ENCODE measurements around the gene GCGR.

The GCGR gene

DNA sequence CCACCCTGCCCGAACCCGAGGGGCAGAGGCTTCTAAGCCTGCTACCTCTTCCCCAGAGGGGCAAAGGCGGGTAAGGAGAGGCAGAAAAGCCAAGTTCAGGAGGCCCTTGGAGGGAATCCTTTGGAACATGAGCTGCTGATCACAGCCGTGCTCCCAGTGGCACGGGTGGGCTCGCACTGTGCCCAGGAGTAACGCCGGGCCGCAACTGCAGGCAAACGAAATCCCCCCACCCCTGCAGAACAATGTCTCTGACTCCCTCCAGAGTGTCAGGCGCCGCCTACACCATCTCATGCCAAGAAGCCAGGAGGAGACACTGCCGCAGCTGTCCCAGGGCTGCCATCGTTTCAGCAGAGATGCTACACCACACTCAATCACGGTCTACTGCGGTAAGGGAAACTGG, 47.5 kb downstream of the GCGR start:
- Mint-ChIP-seq H3K27me3 (no peaks in the 10 kb centered on the region), H3K27ac (ENCODE audit: low read depth) (peak overlapping the region; percentile 13), H3K9me3 (no peaks in the 10 kb centered on the region), H3K4me3 (no peak overlapping the region), H3K4me1 (peaks cover 4% of the 10 kb centered on the region), H3K36me3 (ENCODE audit: insufficient read depth) (peaks cover 56% of the 10 kb centered on the region)
- DNase-seq (ENCODE audit: low spot score in 2 of 2) = no peak
- no peak for ATAC-seq (replicated peaks; ENCODE audit: extremely low read depth, poor library complexity, severe bottlenecking)

DNA sequence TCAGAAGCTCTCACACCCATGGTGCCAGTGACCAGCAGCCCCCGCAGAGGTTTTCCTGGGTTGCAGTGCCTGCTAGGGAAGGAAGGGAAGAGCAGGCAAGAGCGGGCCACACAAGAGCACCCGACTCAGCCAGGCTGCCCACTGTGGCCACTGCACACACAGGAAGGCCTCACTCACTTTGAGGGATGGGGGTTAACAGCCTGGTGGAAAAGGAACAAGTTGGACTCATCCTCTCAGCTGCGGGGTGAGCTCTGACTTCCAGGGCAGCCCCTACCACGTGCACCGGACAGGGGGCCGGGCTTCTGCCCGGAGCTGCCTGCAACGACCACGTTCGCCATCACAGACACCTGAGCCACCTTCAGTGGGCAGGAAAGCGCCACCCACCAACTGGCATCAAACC, 48.3 kb downstream of the GCGR start:
- no peak overlapping the region for H3K4me3 Mint-ChIP-seq
- H3K27me3 Mint-ChIP-seq = no peaks in the 10 kb centered on the region
- ATAC-seq (replicated peaks; ENCODE audit: extremely low read depth, poor library complexity, severe bottlenecking) (no peak), DNase-seq (ENCODE audit: low spot score in 2 of 2) (no peak)
- H3K27ac Mint-ChIP-seq (ENCODE audit: low read depth) = no peak overlapping the region
- H3K4me1 Mint-ChIP-seq = peaks cover 4% of the 10 kb centered on the region
- peaks cover 56% of the 10 kb centered on the region for H3K36me3 Mint-ChIP-seq (ENCODE audit: insufficient read depth)
- H3K9me3 Mint-ChIP-seq = no peaks in the 10 kb centered on the region

DNA sequence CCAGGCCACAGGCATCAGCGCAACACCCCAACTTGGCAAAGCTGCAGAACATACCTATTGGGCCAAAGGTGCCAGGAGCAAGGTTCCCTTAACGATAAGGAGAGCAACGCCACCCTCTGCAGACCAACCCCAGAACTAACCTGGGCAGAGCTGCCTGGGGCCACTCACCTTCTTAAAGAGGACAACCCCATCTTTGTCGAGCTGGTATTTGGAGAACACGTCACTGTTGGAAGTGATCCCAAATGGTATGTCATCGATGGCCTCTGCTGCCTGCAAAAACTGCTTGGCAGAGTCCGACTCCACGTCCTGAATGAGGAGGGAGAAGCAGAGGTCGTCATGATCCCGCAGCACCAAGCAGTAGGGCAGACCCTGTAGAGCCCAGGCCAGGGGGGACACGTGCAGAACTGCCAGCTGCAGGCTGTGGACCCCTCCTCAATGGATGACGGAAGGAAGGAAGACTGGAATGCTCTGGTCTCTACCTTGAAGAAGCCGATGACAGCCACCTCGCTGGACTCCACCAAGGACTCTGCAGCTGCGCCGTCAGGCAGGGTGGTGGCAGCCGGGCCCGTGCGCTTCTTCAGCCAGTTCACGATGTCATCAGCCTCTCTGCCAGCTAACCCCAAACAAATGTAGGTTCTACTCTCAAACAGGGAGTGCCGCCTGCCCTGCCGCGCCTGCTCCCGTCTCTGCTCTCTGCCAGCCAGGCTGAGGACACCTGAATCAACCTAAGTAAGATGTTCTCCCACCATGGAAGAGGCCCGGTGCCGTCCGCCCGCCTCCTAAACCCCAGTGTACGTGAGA, 51.2 kb downstream of the GCGR start:
- ATAC-seq (replicated peaks; ENCODE audit: extremely low read depth, poor library complexity, severe bottlenecking) = no peak
- Mint-ChIP-seq H3K9me3 (no peaks in the 10 kb centered on the region), H3K36me3 (ENCODE audit: insufficient read depth) (peaks cover 54% of the 10 kb centered on the region), H3K4me3 (no peak overlapping the region), H3K4me1 (peaks cover 12% of the 10 kb centered on the region), H3K27me3 (no peaks in the 10 kb centered on the region), H3K27ac (ENCODE audit: low read depth) (no peak overlapping the region)
- no peak for DNase-seq (ENCODE audit: low spot score in 2 of 2)

DNA sequence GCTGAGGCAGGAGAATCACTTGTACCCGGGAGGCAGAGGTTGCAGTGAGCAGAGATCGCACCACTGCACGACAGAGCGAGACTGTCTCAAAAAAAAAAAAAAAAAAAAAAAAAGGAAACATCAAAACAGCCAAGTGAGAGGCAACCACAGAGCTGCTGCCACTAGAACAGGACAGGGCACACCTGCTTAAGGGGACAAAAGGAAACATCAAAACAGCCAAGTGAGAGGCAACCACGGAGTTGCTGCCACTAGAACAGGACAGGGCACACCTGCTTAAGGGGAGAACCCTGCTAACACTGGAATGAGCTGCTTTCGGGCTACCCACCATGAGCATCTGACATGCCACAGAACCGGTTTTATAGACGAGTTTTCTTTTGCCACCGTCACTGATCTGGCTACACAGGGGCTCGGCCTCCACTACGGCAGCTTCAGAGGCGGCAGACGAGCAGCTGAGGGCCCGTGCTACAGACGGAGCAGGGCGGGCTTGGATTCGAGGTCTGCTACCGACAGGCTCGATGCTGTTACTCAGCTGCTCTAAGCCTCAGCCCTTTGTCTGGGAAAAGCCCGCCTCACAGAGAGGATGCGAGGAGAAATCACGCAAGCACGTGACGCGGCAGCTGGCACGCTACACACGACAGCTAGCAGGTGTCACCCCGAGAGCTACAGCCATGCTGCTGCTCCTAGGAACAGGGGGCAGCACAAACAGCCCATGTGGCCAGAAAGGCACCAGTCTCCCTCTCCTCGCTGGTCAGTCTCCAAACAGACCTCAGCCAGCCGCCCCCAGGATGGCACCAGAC, 54.4 kb downstream of the GCGR start:
- H3K27ac Mint-ChIP-seq (ENCODE audit: low read depth) = peak overlapping the region; percentile 93
- no peaks in the 10 kb centered on the region for H3K27me3 Mint-ChIP-seq
- no peak for DNase-seq (ENCODE audit: low spot score in 2 of 2)
- H3K36me3 Mint-ChIP-seq (ENCODE audit: insufficient read depth) = peaks cover 48% of the 10 kb centered on the region
- H3K4me3 Mint-ChIP-seq = no peak overlapping the region
- H3K9me3 Mint-ChIP-seq = no peaks in the 10 kb centered on the region
- H3K4me1 Mint-ChIP-seq = peaks cover 27% of the 10 kb centered on the region
- ATAC-seq (replicated peaks; ENCODE audit: extremely low read depth, poor library complexity, severe bottlenecking) = no peak

DNA sequence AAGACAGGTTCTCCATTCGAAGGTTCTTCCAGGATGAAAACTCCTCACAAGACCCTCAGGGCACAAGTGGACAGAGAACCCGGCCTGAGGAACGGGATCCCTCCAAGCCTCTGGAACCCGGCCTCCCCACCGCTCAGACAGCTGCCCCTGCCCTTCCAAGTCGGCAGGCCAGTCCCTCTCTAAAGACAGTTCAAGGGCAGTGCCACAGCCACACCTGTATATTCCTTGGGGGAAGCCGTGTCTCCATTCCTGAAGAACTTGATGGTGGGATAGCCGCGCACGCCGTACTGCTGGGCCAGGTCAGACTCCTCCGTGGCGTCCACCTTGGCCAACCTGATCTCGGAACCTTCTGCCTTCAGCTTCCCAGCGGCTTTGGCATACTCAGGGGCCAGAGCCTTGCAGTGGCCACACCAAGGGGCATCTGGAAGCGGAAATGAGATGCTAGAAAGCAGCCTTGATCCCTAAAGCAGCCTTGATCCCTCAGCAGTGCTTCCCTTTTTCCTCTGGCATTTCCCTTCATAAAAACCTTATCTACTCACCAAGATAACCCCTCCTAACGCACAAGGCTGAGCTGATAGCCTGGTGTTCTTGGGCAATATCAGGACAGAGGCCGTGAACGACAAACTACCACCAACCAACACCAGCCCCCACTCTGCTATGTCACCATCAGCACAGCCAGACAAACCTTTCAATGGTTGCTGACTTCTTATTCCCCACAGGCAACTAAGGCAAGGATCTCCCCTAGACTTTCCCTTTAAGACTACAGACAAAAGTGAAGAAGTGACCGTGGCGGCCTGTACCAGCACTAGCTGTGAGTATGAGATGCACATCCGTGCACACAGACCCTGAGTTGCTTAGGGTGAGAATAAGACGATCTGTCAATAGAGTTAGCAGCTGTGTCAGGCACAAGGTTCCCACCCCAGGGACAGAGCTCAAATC, 55.3 kb downstream of the GCGR start:
- no peak for ATAC-seq (replicated peaks; ENCODE audit: extremely low read depth, poor library complexity, severe bottlenecking)
- Mint-ChIP-seq H3K36me3 (ENCODE audit: insufficient read depth) (peaks cover 46% of the 10 kb centered on the region), H3K27me3 (no peaks in the 10 kb centered on the region), H3K27ac (ENCODE audit: low read depth) (peak overlapping the region; percentile 93), H3K9me3 (no peaks in the 10 kb centered on the region), H3K4me3 (peak overlapping the region; percentile 87), H3K4me1 (peaks cover 23% of the 10 kb centered on the region)
- no peak for DNase-seq (ENCODE audit: low spot score in 2 of 2)

DNA sequence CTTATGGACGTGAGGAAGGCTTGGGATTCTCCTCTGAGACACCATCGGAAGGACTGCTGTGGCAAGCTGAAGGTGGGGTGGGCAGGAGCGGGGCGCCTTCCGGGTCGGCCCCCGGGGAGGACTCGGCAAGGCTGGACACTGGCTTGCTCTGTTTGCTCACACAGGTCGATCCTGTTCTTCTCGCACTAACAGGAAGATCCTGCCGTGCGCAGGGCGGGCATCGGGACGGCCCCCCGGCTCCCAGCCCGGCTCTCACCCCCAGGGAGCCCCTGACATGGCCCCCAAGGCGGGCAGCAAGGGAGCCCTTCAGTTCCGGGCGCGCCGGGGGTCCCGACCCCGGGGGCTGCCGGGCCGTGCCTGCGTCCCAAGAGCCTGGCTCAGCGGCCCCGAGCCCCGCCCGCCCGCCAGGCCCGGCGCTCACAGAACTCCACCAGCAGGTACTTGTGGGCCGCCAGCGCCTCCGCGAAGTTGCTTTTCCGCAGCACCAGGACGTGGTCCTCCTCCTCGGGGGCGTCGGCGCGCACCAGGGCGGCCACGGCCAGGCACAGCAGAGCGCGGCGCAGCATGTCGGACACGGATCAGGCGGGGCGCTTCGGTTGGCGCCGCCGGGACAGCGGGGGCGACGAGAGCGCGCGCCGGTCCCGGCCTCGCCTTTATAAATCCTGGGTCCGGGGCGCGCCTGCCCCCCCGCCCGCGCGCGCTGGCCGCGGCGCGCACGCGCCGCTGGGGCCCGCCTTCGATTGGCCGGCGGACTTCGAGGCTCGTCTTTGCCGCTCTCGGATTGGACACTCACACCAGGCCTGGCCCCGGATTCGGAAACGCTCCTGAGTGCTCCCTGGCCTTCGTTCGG, 56.2 kb downstream of the GCGR start, which contains the start of gene P4HB:
P4HB (minus strand) TSS at position 630 of the 850 bp plus-strand sequence; CDS start at position 566, 64 bp downstream.
- DNase-seq (ENCODE audit: low spot score in 2 of 2) (no peak), ATAC-seq (replicated peaks; ENCODE audit: extremely low read depth, poor library complexity, severe bottlenecking) (peak; percentile 20)
- peaks cover 23% of the 10 kb centered on the region for H3K4me1 Mint-ChIP-seq
- no peaks in the 10 kb centered on the region for H3K9me3 Mint-ChIP-seq
- peaks cover 46% of the 10 kb centered on the region for H3K36me3 Mint-ChIP-seq (ENCODE audit: insufficient read depth)
- peak within 1 kb of the TSS; percentile 87 for H3K4me3 Mint-ChIP-seq
- no peaks in the 10 kb centered on the region for H3K27me3 Mint-ChIP-seq
- peak within 1 kb of the TSS; percentile 93 for H3K27ac Mint-ChIP-seq (ENCODE audit: low read depth)

DNA sequence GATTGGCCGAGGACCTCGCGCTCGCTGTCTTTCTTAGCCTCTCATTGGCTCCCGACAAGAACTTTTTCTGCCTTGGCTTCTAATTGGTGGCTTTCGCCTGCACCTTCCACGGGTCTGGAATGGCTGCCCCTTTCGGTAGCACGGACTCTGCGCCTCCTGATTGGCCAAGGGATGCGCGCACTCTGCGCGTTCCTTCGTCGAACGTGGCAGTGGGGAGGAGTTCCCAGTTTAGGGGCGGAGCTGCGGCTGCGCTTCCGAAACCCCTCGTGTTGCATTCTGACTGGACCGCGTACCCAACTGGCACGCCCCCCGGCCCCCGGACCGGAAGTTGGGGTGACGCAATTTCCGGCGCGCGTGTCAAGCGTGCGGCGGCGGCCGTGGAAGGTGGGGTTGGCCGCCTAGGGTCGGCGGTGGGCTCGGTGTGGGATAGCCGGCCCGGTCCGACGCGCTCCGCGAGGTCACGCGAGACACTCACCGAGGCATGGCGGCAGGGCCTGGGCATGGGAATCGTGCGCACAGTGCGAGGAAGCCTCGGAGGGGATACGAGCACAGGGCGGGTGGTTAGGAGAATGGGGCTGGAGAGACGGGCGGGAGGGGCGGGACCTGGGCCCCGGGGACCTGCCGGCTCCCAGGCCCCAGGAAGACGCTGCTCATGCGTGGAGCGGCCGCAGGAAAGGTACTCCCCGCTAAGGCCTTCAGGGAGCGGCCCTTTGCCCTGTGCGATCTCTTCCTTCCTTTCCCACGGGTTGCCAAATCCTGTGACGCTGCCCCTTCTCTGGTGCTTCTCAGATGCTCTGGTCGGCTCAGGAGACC, 57.0 kb downstream of the GCGR start:
- no peaks in the 10 kb centered on the region for H3K9me3 Mint-ChIP-seq
- peaks cover 23% of the 10 kb centered on the region for H3K4me1 Mint-ChIP-seq

DNA sequence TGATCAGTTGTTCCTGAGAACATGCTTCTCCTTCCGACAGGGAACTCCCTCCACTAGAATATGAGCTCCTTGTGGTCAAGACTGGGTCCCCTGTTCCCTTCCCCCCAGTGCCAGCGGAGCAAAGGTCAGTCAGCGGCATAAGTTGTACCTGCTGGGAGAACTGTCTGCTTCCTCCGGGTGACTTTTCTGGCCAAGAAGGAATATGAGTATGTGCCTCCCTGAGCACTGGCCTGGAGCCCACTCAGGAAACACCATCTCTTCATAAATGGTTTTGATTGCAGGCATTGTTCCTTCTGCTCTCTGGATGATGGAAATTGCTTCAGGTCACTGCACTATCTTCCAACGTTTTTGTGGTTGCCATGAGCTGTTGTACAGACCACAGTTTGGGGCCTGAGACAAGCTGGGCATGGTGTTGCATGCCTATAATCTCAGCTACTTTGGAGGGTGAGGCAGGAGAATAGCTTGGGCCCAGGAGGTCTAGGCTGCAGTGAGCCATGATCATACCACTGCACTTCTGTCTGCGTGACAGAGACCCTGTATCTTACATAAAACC, 59.2 kb downstream of the GCGR start:
- no peak for ATAC-seq (replicated peaks; ENCODE audit: extremely low read depth, poor library complexity, severe bottlenecking)
- H3K4me1 Mint-ChIP-seq = peaks cover 32% of the 10 kb centered on the region
- DNase-seq (ENCODE audit: low spot score in 2 of 2) = no peak
- peaks cover 49% of the 10 kb centered on the region for H3K36me3 Mint-ChIP-seq (ENCODE audit: insufficient read depth)
- no peaks in the 10 kb centered on the region for H3K27me3 Mint-ChIP-seq
- H3K27ac Mint-ChIP-seq (ENCODE audit: low read depth) = peak overlapping the region; percentile 63
- H3K9me3 Mint-ChIP-seq = no peaks in the 10 kb centered on the region
- peak overlapping the region; percentile 56 for H3K4me3 Mint-ChIP-seq

More for the DNA sequence above, 57.0 kb downstream of the GCGR start:
- Mint-ChIP-seq H3K36me3 (ENCODE audit: insufficient read depth) (peaks cover 44% of the 10 kb centered on the region), H3K4me3 (peak overlapping the region; percentile 87), H3K27me3 (no peaks in the 10 kb centered on the region), H3K27ac (ENCODE audit: low read depth) (peak overlapping the region; percentile 93)
- ATAC-seq (replicated peaks; ENCODE audit: extremely low read depth, poor library complexity, severe bottlenecking) (peak; percentile 89), DNase-seq (ENCODE audit: low spot score in 2 of 2) (peak; percentile 99)
